Thyroid gland (tissue), 4 donors: Measurements from ENCODE around the gene ABCA10. TPM values are rescaled to one million over a fixed set of nuclear protein-coding genes. Genes with fewer than 3 reads are reported as not detected.

ENCODE experiments used
- DNase-seq, 2 donors: peaks; one replicate each; pipeline ENCODE4 v3.0.0-alpha.2; 2019
- H3K27ac ChIP-seq, 3 donors: fragments of 200-600 bp; sonication (generic); 1 replicate in 2 of 3; 2 replicates in 1 of 3; pipeline ENCODE4 v1.5.1; 2016 to 2019; ENCODE audit warnings: mild to moderate bottlenecking in 1 of 3, moderate library complexity in 1 of 3
- H3K27me3 ChIP-seq: fragments of 200-600 bp; sonication (generic); one replicate; pipeline ENCODE4 v1.5.1; 2019
- H3K36me3 ChIP-seq, 2 donors: fragments of 200-600 bp; sonication (generic); one replicate each; pipeline ENCODE4 v1.5.1; 2016 to 2019
- H3K4me1 ChIP-seq, 2 donors: fragments of 200-600 bp; sonication (generic); one replicate each; pipeline ENCODE4 v1.5.1; 2017 to 2019
- H3K4me3 ChIP-seq, 3 donors: fragments of 200-600 bp; sonication (generic); replicated peaks in 1 of 3; 1 replicate in 2 of 3; 2 replicates in 1 of 3; pipeline ENCODE4 v1.5.1; 2016; ENCODE audit warnings: mild to moderate bottlenecking in 1 of 3
- H3K9me3 ChIP-seq: fragments of 200-600 bp; sonication (generic); one replicate; pipeline ENCODE4 v1.5.1; 2017
- CTCF ChIP-seq, 6 experiments: fragments of 200-600 bp in 3 of 6; fragments of 450-650 bp in 3 of 6; sonication (generic) in 3 of 6; IDR thresholded peaks; one replicate each; pipeline ENCODE4 v1.5.1; 2016 to 2019; ENCODE audit warnings: antibody characterized with exemption in 6 of 6, mild to moderate bottlenecking in 2 of 6, inconsistent platforms in 1 of 6, moderate library complexity in 1 of 6
- POLR2A ChIP-seq, 2 donors: fragments of 450-650 bp; IDR thresholded peaks; one replicate each; pipeline ENCODE4 v1.6.1; 2017; ENCODE audit warnings: antibody characterized with exemption in 2 of 2, mild to moderate bottlenecking in 2 of 2, moderate library complexity in 1 of 2
- WGBS, 2 donors: methylation state at CpG; one replicate each; pipeline ENCODE4 v1.1.5; 2017; 5-methylcytosine and 5-hydroxymethylcytosine counted together
- intact Hi-C: fragments of 100-400 bp; cut with DNase I; formaldehyde crosslinking; loops from one replicate; pipeline ENCODE4 v1.15.1; 2023
- total RNA-seq, 4 donors: library from RNA; depleted of rRNA; stranded (reverse); fragments of >200 nt; gene quantifications; one replicate each; pipeline ENCODE4 v1.2.3, GENCODE V29; 2016

Gene ABCA10
- total RNA-seq, 4 donors from 2014 or later, result 8.4 to 23.2 (median 9.7) TPM

GRCh38 chr17:69223809-69224208 is 4.8 kb downstream of the ABCA10 start:
- no peak for DNase-seq
- H3K4me3 ChIP-seq, result no peak overlapping the region
- H3K4me1 ChIP-seq, result no peaks in the 10 kb centered on the region
- no peaks in the 10 kb centered on the region for H3K27me3 ChIP-seq
- H3K27ac ChIP-seq, result no peak overlapping the region
- H3K36me3 ChIP-seq, result no peaks in the 10 kb centered on the region
- WGBS, 2 donors, result 75 to 78% methylated on average over 3 of the region's 3 CpGs
- intact Hi-C loops, result no loop called here
- TF ChIP-seq POLR2A (IDR thresholded peaks at IDR 0.05), result no peak
- no peak for TF ChIP-seq CTCF (IDR thresholded peaks at IDR 0.05)
- no peaks in the 10 kb centered on the region for H3K9me3 ChIP-seq

GRCh38 chr17:69222707-69223258 is 5.8 kb downstream of the ABCA10 start:
- Histone ChIP-seq H3K9me3 (no peaks in the 10 kb centered on the region), H3K36me3 (no peaks in the 10 kb centered on the region), H3K27ac (no peak overlapping the region), H3K27me3 (no peaks in the 10 kb centered on the region), H3K4me3 (no peak overlapping the region), H3K4me1 (no peaks in the 10 kb centered on the region)
- DNase-seq, result no peak
- intact Hi-C loops, result no loop called here
- no peak for TF ChIP-seq CTCF (IDR thresholded peaks at IDR 0.05)
- no peak for TF ChIP-seq POLR2A (IDR thresholded peaks at IDR 0.05)

GRCh38 chr17:69220098-69220497 is 8.5 kb downstream of the ABCA10 start:
- WGBS, 2 donors, result 69 to 84% methylated on average over 1 of the region's 1 CpG
- Histone ChIP-seq H3K36me3 (no peaks in the 10 kb centered on the region), H3K27ac (no peak overlapping the region), H3K4me1 (no peaks in the 10 kb centered on the region), H3K4me3 (no peak overlapping the region), H3K27me3 (no peaks in the 10 kb centered on the region), H3K9me3 (no peaks in the 10 kb centered on the region)
- TF ChIP-seq CTCF (IDR thresholded peaks at IDR 0.05) (no peak), POLR2A (IDR thresholded peaks at IDR 0.05) (no peak)
- intact Hi-C loops, result no loop called here
- no peak for DNase-seq

- Histone ChIP-seq H3K9me3 (no peaks in the 10 kb centered on the region), H3K4me1 (no peaks in the 10 kb centered on the region), H3K36me3 (no peaks in the 10 kb centered on the region), H3K27ac (no peak overlapping the region), H3K27me3 (no peaks in the 10 kb centered on the region), H3K4me3 (no peak overlapping the region)
- DNase-seq, result no peak
- WGBS, 2 donors, result 87 to 96% methylated on average over 3 of the region's 3 CpGs
- TF ChIP-seq POLR2A (IDR thresholded peaks at IDR 0.05), result no peak
- no peak for TF ChIP-seq CTCF (IDR thresholded peaks at IDR 0.05)
- intact Hi-C loops, result no loop called here
These were observed 9.6 kb downstream of the ABCA10 start for GRCh38 chr17:69218986-69219385.

- intact Hi-C loops, result no loop called here
- no peaks in the 10 kb centered on the region for H3K9me3 ChIP-seq
- H3K4me3 ChIP-seq, result no peak overlapping the region
- no peaks in the 10 kb centered on the region for H3K27me3 ChIP-seq
- H3K27ac ChIP-seq, result no peak overlapping the region
- H3K36me3 ChIP-seq, result no peaks in the 10 kb centered on the region
- H3K4me1 ChIP-seq, result no peaks in the 10 kb centered on the region
- no peak for DNase-seq
- no peak for TF ChIP-seq POLR2A (IDR thresholded peaks at IDR 0.05)
- no peak for TF ChIP-seq CTCF (IDR thresholded peaks at IDR 0.05)
- WGBS, 2 donors, result 95% methylated on average over 8 to 9 of the region's 9 CpGs
These were observed 15.4 kb downstream of the ABCA10 start for GRCh38 chr17:69213059-69213813.
